GM18868 (cell line): ENCODE measurements around the gene NANOS2.
"Not testable (repeated sequence)": the region's sequence is repeated elsewhere in the genome, so short reads cannot be mapped to it uniquely, and the experiment has no call there.

Experiments used
- ATAC-seq: cut with Tn5 transposase; IDR thresholded peaks from one replicate; pipeline ENCODE4 v1.9.1; 2021; ENCODE audit warnings: mild to moderate bottlenecking, moderate library complexity; ENCODE audit not compliant: unreplicated experiment

The NANOS2 gene

GRCh38 chr19:45878043-45878794, 36.4 kb downstream of the NANOS2 start:
- no peak for ATAC-seq

- no peak for ATAC-seq
Observed at GRCh38 chr19:45876411-45877197, 38.0 kb downstream of the NANOS2 start.

- no peak for ATAC-seq
Observed at GRCh38 chr19:45876161-45876410, 38.5 kb downstream of the NANOS2 start.

GRCh38 chr19:45874620-45874966, 40.0 kb downstream of the NANOS2 start:
- no peak for ATAC-seq

- ATAC-seq, result no peak
Observed at GRCh38 chr19:45873219-45873772, 41.3 kb downstream of the NANOS2 start.

- no peak for ATAC-seq
Observed at GRCh38 chr19:45872095-45872919, 42.3 kb downstream of the NANOS2 start.

- no peak for ATAC-seq
Observed at GRCh38 chr19:45870798-45871197, 43.8 kb downstream of the NANOS2 start.

- not testable (repeated sequence) for ATAC-seq
Observed at GRCh38 chr19:45867241-45867640, 47.3 kb downstream of the NANOS2 start.

GRCh38 chr19:45866400-45867176, 48.0 kb downstream of the NANOS2 start:
- ATAC-seq, result no peak

GRCh38 chr19:45865269-45865948, 49.2 kb downstream of the NANOS2 start:
- no peak for ATAC-seq

- ATAC-seq, result no peak
Observed at GRCh38 chr19:45864629-45865082, 49.9 kb downstream of the NANOS2 start.

GRCh38 chr19:45863840-45864628, 50.5 kb downstream of the NANOS2 start, which contains the start of gene FOXA3:
TSS of gene FOXA3 (plus strand) at chr19:45864326. CDS start at chr19:45864457, 131 bp downstream.
- ATAC-seq, result no peak

- ATAC-seq, result no peak
Observed at GRCh38 chr19:45863335-45863839, 51.2 kb downstream of the NANOS2 start.
